ENCODE data around the gene STOML1. TPM values are rescaled to one million over a fixed set of nuclear protein-coding genes. Genes with fewer than 3 reads are reported as not detected.

Gene STOML1
- total and polyA plus RNA-seq, 9 of the 15 experiments (the other 6 are each of a cell fraction or from before 2014, with no cell fraction given): 0.25 to 9.7 (median 4.6) TPM

DNA sequence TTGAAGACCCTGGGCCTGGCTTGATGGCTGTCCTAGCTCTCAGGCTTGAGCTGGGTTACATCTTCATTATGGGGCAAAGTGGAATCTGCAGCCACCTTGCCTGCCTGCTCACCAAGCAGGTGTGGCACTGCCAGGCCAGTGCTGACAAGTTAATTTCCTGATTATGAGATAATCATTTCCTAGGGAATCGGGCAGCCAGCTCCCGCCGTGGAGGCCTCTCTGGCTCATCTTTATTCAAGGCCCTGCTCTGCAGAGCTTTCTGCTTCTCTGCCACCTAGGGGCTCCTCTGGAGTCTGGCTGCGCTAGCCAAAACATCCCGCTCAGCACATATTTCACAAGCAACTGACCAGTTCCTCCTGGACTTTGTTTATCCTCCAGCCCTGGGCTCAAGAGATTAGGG lies 55.9 kb downstream of the STOML1 start:
- FAIRE-seq (no peak), ATAC-seq (peak; percentile 65; the same call in 2 of the 3 replicates), DNase-seq (ENCODE audit: extremely low read depth in 1 of 4, low spot score in 3 of 4) (no peak)
- H3K79me2 ChIP-seq (ENCODE audit: control insufficient read depth, insufficient read depth, low read length): no peaks in the 10 kb centered on the region
- no peak overlapping the region for H3K4me2 ChIP-seq (ENCODE audit: insufficient read depth, low read length)
- H3K9me3 ChIP-seq (replicated peaks; ENCODE audit: control insufficient read depth, insufficient read depth, low read depth, low read length): no peaks in the 10 kb centered on the region
- no peak overlapping the region for H3K4me3 ChIP-seq
- H3K9ac ChIP-seq (ENCODE audit: insufficient read depth in 1 of 2, low read depth in 2 of 2, low read length in 2 of 2): no peak overlapping the region
- H3K4me1 ChIP-seq (replicated peaks in 1 of 2; ENCODE audit: control insufficient read depth in 2 of 2, insufficient read depth in 2 of 2, low read length in 2 of 2): peaks cover 0 to 4% of the 10 kb centered on the region in 2 experiments; a peak in 1 of 5 replicates
- no TSS peak for BruUV-seq (replicated peaks)
- TF ChIP-seq, protein P1, sequence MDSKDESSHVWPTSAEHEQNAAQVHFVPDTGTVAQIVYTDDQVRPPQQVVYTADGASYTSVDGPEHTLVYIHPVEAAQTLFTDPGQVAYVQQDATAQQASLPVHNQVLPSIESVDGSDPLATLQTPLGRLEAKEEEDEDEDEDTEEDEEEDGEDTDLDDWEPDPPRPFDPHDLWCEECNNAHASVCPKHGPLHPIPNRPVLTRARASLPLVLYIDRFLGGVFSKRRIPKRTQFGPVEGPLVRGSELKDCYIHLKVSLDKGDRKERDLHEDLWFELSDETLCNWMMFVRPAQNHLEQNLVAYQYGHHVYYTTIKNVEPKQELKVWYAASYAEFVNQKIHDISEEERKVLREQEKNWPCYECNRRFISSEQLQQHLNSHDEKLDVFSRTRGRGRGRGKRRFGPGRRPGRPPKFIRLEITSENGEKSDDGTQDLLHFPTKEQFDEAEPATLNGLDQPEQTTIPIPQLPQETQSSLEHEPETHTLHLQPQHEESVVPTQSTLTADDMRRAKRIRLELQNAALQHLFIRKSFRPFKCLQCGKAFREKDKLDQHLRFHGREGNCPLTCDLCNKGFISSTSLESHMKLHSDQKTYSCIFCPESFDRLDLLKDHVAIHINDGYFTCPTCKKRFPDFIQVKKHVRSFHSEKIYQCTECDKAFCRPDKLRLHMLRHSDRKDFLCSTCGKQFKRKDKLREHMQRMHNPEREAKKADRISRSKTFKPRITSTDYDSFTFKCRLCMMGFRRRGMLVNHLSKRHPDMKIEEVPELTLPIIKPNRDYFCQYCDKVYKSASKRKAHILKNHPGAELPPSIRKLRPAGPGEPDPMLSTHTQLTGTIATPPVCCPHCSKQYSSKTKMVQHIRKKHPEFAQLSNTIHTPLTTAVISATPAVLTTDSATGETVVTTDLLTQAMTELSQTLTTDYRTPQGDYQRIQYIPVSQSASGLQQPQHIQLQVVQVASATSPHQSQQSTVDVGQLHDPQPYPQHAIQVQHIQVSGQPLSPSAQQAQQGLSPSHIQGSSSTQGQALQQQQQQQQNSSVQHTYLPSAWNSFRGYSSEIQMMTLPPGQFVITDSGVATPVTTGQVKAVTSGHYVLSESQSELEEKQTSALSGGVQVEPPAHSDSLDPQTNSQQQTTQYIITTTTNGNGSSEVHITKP (IDR thresholded peaks at IDR 0.05; ENCODE audit: partially characterized antibody): no peak
- no peak for TF ChIP-seq CBX3 (IDR thresholded peaks at IDR 0.05; ENCODE audit: borderline replicate concordance in 1 of 2, low read length in 2 of 2)
- TF ChIP-seq, protein P2, sequence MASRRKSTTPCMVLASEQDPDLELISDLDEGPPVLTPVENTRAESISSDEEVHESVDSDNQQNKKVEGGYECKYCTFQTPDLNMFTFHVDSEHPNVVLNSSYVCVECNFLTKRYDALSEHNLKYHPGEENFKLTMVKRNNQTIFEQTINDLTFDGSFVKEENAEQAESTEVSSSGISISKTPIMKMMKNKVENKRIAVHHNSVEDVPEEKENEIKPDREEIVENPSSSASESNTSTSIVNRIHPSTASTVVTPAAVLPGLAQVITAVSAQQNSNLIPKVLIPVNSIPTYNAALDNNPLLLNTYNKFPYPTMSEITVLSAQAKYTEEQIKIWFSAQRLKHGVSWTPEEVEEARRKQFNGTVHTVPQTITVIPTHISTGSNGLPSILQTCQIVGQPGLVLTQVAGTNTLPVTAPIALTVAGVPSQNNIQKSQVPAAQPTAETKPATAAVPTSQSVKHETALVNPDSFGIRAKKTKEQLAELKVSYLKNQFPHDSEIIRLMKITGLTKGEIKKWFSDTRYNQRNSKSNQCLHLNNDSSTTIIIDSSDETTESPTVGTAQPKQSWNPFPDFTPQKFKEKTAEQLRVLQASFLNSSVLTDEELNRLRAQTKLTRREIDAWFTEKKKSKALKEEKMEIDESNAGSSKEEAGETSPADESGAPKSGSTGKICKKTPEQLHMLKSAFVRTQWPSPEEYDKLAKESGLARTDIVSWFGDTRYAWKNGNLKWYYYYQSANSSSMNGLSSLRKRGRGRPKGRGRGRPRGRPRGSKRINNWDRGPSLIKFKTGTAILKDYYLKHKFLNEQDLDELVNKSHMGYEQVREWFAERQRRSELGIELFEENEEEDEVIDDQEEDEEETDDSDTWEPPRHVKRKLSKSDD (conservative IDR thresholded peaks at IDR 0.05; ENCODE audit: low read length): no peak
- no peak for TF ChIP-seq HDAC1 (IDR thresholded peaks at IDR 0.05)
- TF ChIP-seq ESRRB (CRISPR knock-in tag; IDR thresholded peaks at IDR 0.05; ENCODE audit: borderline replicate concordance): no peak
- TF ChIP-seq KAT7 (CRISPR knock-in tag; IDR thresholded peaks at IDR 0.05; ENCODE audit: borderline replicate concordance): no peak
- TF ChIP-seq, protein P3, sequence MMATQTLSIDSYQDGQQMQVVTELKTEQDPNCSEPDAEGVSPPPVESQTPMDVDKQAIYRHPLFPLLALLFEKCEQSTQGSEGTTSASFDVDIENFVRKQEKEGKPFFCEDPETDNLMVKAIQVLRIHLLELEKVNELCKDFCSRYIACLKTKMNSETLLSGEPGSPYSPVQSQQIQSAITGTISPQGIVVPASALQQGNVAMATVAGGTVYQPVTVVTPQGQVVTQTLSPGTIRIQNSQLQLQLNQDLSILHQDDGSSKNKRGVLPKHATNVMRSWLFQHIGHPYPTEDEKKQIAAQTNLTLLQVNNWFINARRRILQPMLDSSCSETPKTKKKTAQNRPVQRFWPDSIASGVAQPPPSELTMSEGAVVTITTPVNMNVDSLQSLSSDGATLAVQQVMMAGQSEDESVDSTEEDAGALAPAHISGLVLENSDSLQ (IDR thresholded peaks at IDR 0.05): no peak
- no peak for TF ChIP-seq ZC3H8 (IDR thresholded peaks at IDR 0.05)
- peaks cover 14 to 57% of the 10 kb centered on the region in 2 experiments; a peak in 4 of 5 replicates for H3K27me3 ChIP-seq (ENCODE audit: control insufficient read depth in 2 of 2, insufficient read depth in 2 of 2, low read length in 2 of 2)
- H4K20me1 ChIP-seq (replicated peaks; ENCODE audit: control insufficient read depth, insufficient read depth, low read length): 0 out of 2 replicates have a peak, but pooled peaks cover 9% of the 10 kb centered on the region
- ChIA-PET POLR2A (interaction anchor here (0.7 kb wide), 1 partner anchor 17 kb away, joined by 3 read pairs; no protein-coding TSS in a partner anchor), CTCF (ENCODE audit: low intra/inter-chr PET ratio) (no interaction called here)
- intact Hi-C loops (cut with micrococcal nuclease) (no loop called here), in situ Hi-C loops (cut with MboI) (no loop called here)
- H3K27ac ChIP-seq (ENCODE audit: extremely low read depth, low read depth, low read length): no peak overlapping the region
- H2AFZ ChIP-seq (ENCODE audit: low read depth, low read length): no peak overlapping the region
- H3K36me3 ChIP-seq (ENCODE audit: control insufficient read depth, insufficient read depth, low read length): no peaks in the 10 kb centered on the region
- 0% methylated on average over 5 of the region's 5 CpGs for WGBS (ENCODE audit: insufficient coverage, low coverage, missing lambda C conversion rate)
- H3K9me1 ChIP-seq (ENCODE audit: control insufficient read depth, insufficient read depth, low read length): no peaks in the 10 kb centered on the region
